MG63 (cell line): ENCODE data around the gene BBC3. TPM values are rescaled to one million over a fixed set of nuclear protein-coding genes. Genes with fewer than 3 reads are reported as not detected.
"Not testable (repeated sequence)": the region's sequence is repeated elsewhere in the genome, so short reads cannot be mapped to it uniquely, and the experiment has no call there.

ENCODE experiments used
- DNase-seq: peaks from one replicate; pipeline ENCODE4 v3.0.0-alpha.2; 2020
- H3K27me3 ChIP-seq: fragments of 250-450 bp; sonication (Bioruptor Pico); 2 replicates; pipeline ENCODE4 v1.5.1; 2020; ENCODE audit warnings: mild to moderate bottlenecking, moderate library complexity
- H3K36me3 ChIP-seq: fragments of 250-450 bp; sonication (Bioruptor Pico); 2 replicates; pipeline ENCODE4 v1.5.1; 2020; ENCODE audit warnings: mild to moderate bottlenecking, moderate library complexity
- H3K4me3 ChIP-seq: fragments of 250-450 bp; sonication (Bioruptor Pico); 2 replicates; pipeline ENCODE4 v1.5.1; 2020; ENCODE audit warnings: mild to moderate bottlenecking, moderate library complexity
- H3K9me3 ChIP-seq: fragments of 250-450 bp; sonication (Bioruptor Pico); 2 replicates; pipeline ENCODE4 v1.5.1; 2020; ENCODE audit warnings: mild to moderate bottlenecking, moderate library complexity
- total RNA-seq: library from RNA; depleted of rRNA; stranded (reverse); fragments of >200 nt; shearing (Covaris generic); gene quantifications from 2 replicates; pipeline ENCODE4 v1.2.3, GENCODE V29; 2014; ENCODE audit warnings: low replicate concordance; rRNA removed

Gene BBC3
- 14.7 and 38.8 TPM in 2 replicates for total RNA-seq

GRCh38 chr19:47230921-47231214 lies at the start of gene BBC3:
Gene BBC3, minus strand, starts transcription at chr19:47231199. Its CDS starts 2,768 bp downstream, at chr19:47228431.
- Histone ChIP-seq H3K27me3 (no peaks in the 10 kb centered on the region), H3K36me3 (peaks cover 6% of the 10 kb centered on the region), H3K9me3 (no peaks in the 10 kb centered on the region), H3K4me3 (peak within 1 kb of the TSS; percentile 93)
- DNase-seq: no peak

- Histone ChIP-seq H3K27me3 (no peaks in the 10 kb centered on the region), H3K9me3 (no peaks in the 10 kb centered on the region), H3K36me3 (peaks cover 6% of the 10 kb centered on the region), H3K4me3 (no peak overlapping the region)
- peak; percentile 28 for DNase-seq
Measured at GRCh38 chr19:47280183-47280797, 49.3 kb upstream of the BBC3 start.

GRCh38 chr19:47276513-47276912 lies 45.5 kb upstream of the BBC3 start:
- not testable (repeated sequence) for H3K4me3 ChIP-seq, DNase-seq, H3K36me3 ChIP-seq, H3K27me3 ChIP-seq, H3K9me3 ChIP-seq

GRCh38 chr19:47275791-47276461 lies 44.9 kb upstream of the BBC3 start:
- Histone ChIP-seq H3K36me3 (peaks cover 3% of the 10 kb centered on the region), H3K27me3 (no peaks in the 10 kb centered on the region), H3K4me3 (no peak overlapping the region), H3K9me3 (no peaks in the 10 kb centered on the region)
- DNase-seq: peak; percentile 59

GRCh38 chr19:47274891-47275761 lies 44.1 kb upstream of the BBC3 start:
- peaks cover 7% of the 10 kb centered on the region for H3K36me3 ChIP-seq
- DNase-seq: no peak
- peak overlapping the region; percentile 32 for H3K4me3 ChIP-seq
- H3K27me3 ChIP-seq: no peaks in the 10 kb centered on the region
- no peaks in the 10 kb centered on the region for H3K9me3 ChIP-seq

GRCh38 chr19:47274071-47274890 lies 43.3 kb upstream of the BBC3 start, which contains the start of gene INAFM1:
Gene INAFM1, plus strand, starts transcription at chr19:47274885. Its CDS starts 35 bp downstream, at chr19:47274920.
- DNase-seq: peak; percentile 95
- peak within 1 kb of the TSS; percentile 59 for H3K4me3 ChIP-seq
- H3K27me3 ChIP-seq: no peaks in the 10 kb centered on the region
- H3K36me3 ChIP-seq: peaks cover 10% of the 10 kb centered on the region
- no peaks in the 10 kb centered on the region for H3K9me3 ChIP-seq

GRCh38 chr19:47273313-47274070 lies 42.5 kb upstream of the BBC3 start:
- no peaks in the 10 kb centered on the region for H3K27me3 ChIP-seq
- H3K36me3 ChIP-seq: peaks cover 8% of the 10 kb centered on the region
- peak; percentile 95 for DNase-seq
- H3K4me3 ChIP-seq: peak overlapping the region; percentile 59
- no peaks in the 10 kb centered on the region for H3K9me3 ChIP-seq

- DNase-seq: no peak
- Histone ChIP-seq H3K4me3 (peak overlapping the region; percentile 59), H3K36me3 (peaks cover 16% of the 10 kb centered on the region), H3K27me3 (no peaks in the 10 kb centered on the region), H3K9me3 (no peaks in the 10 kb centered on the region)
Measured at GRCh38 chr19:47272448-47273312, 41.7 kb upstream of the BBC3 start.

GRCh38 chr19:47271949-47272348 lies 41.0 kb upstream of the BBC3 start:
- Histone ChIP-seq H3K9me3 (no peaks in the 10 kb centered on the region), H3K4me3 (no peak overlapping the region)
- no peak for DNase-seq

GRCh38 chr19:47270408-47270807 lies 39.4 kb upstream of the BBC3 start:
- Histone ChIP-seq H3K36me3 (peaks cover 32% of the 10 kb centered on the region), H3K9me3 (no peaks in the 10 kb centered on the region), H3K4me3 (no peak overlapping the region), H3K27me3 (no peaks in the 10 kb centered on the region)
- no peak for DNase-seq

More at GRCh38 chr19:47271949-47272348, 41.0 kb upstream of the BBC3 start:
- Histone ChIP-seq H3K27me3 (no peaks in the 10 kb centered on the region), H3K36me3 (peaks cover 22% of the 10 kb centered on the region)

- H3K4me3 ChIP-seq: no peak overlapping the region
- H3K9me3 ChIP-seq: no peaks in the 10 kb centered on the region
- H3K27me3 ChIP-seq: no peaks in the 10 kb centered on the region
- DNase-seq: no peak
- H3K36me3 ChIP-seq: peaks cover 37% of the 10 kb centered on the region
Measured at GRCh38 chr19:47269596-47269995, 38.6 kb upstream of the BBC3 start.

- Histone ChIP-seq H3K36me3 (peaks cover 51% of the 10 kb centered on the region), H3K27me3 (no peaks in the 10 kb centered on the region), H3K9me3 (no peaks in the 10 kb centered on the region), H3K4me3 (no peak overlapping the region)
- no peak for DNase-seq
Measured at GRCh38 chr19:47268028-47268427, 37.0 kb upstream of the BBC3 start.

- Histone ChIP-seq H3K36me3 (peaks cover 56% of the 10 kb centered on the region), H3K27me3 (no peaks in the 10 kb centered on the region), H3K4me3 (no peak overlapping the region), H3K9me3 (no peaks in the 10 kb centered on the region)
- no peak for DNase-seq
Measured at GRCh38 chr19:47267350-47267759, 36.4 kb upstream of the BBC3 start.

- no peak overlapping the region for H3K4me3 ChIP-seq
- no peak for DNase-seq
- no peaks in the 10 kb centered on the region for H3K9me3 ChIP-seq
- H3K36me3 ChIP-seq: peaks cover 62% of the 10 kb centered on the region
- H3K27me3 ChIP-seq: no peaks in the 10 kb centered on the region
Measured at GRCh38 chr19:47266401-47266941, 35.5 kb upstream of the BBC3 start.

GRCh38 chr19:47264629-47265028 lies 33.6 kb upstream of the BBC3 start:
- DNase-seq: no peak
- Histone ChIP-seq H3K4me3 (no peak overlapping the region), H3K9me3 (no peaks in the 10 kb centered on the region), H3K36me3 (peaks cover 75% of the 10 kb centered on the region), H3K27me3 (no peaks in the 10 kb centered on the region)
